OCI-LY3 (cell line): Measurements from ENCODE around the gene OVAAL.

Experiments used
- H2AFZ ChIP-seq: fragments of 200-600, 300-600 bp; shearing (Covaris generic); 2 replicates; pipeline ENCODE4 v1.6.0; 2014; ENCODE audit warnings: antibody characterized with exemption, low read depth, low read length
- H3K27ac ChIP-seq: fragments of 200-600, 300-600 bp; sonication (generic); 2 replicates; pipeline ENCODE4 v1.5.1; 2014; ENCODE audit warnings: mild to moderate bottlenecking, low read length, moderate library complexity, mixed read lengths
- H3K27me3 ChIP-seq: fragments of 200-600, 300-600 bp; sonication (generic); 2 replicates; pipeline ENCODE4 v1.6.1; 2014; ENCODE audit warnings: low read depth, low read length, mixed read lengths
- H3K36me3 ChIP-seq: fragments of 200-600, 300-600 bp; sonication (generic); replicated peaks from 2 replicates; pipeline ENCODE3; 2014; ENCODE audit warnings: low read depth, low read length, mixed read lengths
- H3K4me1 ChIP-seq: fragments of 300-600, 200-600 bp; sonication (generic); 2 replicates; pipeline ENCODE4 v1.6.1; 2014; ENCODE audit warnings: low read length, mixed read lengths
- H3K4me2 ChIP-seq: fragments of 200-600, 300-600 bp; sonication (generic); 2 replicates; pipeline ENCODE4 v1.6.1; 2014; ENCODE audit warnings: low read length, mixed read lengths
- H3K4me3 ChIP-seq: fragments of 300-600, 200-600 bp; sonication (generic); 2 replicates; pipeline ENCODE4 v1.5.1; 2014; ENCODE audit warnings: antibody characterized with exemption, mild to moderate bottlenecking, low read length, moderate library complexity
- H3K79me2 ChIP-seq: fragments of 300-600, 200-600 bp; shearing (Covaris generic); 2 replicates; pipeline ENCODE4 v1.6.1; 2014; ENCODE audit warnings: mild to moderate bottlenecking, low read length, mixed read lengths
- H3K9ac ChIP-seq: fragments of 300-600, 200-600 bp; shearing (Covaris generic); 2 replicates; pipeline ENCODE4 v1.6.0; 2014; ENCODE audit warnings: mild to moderate bottlenecking, low read length, moderate library complexity
- H3K9me3 ChIP-seq: fragments of 200-600, 300-600 bp; shearing (Covaris generic); 2 replicates; pipeline ENCODE4 v1.6.1; 2014; ENCODE audit warnings: low read length, mixed read lengths; ENCODE audit not compliant: insufficient read depth
- H4K20me1 ChIP-seq: fragments of 200-600, 300-600 bp; sonication (generic); 2 replicates; pipeline ENCODE4 v1.6.1; 2016; ENCODE audit warnings: low read length, mixed read lengths; ENCODE audit not compliant: insufficient read depth
- CTCF ChIP-seq: fragments of 200-600, 300-600 bp; sonication (generic); IDR thresholded peaks from 2 replicates; pipeline ENCODE4 v1.5.1; 2014; ENCODE audit warnings: antibody characterized with exemption, low read length, low read depth
- EZH2phosphoT487 ChIP-seq: fragments of 200-600 bp; shearing (Covaris generic); IDR thresholded peaks from 2 replicates; pipeline ENCODE4 v1.6.1; 2018; ENCODE audit warnings: antibody characterized with exemption, mixed run types, low read depth

OVAAL gene

GRCh38 chr1:180560200-180560867 is 1.6 kb downstream of the OVAAL start:
- Histone ChIP-seq H3K27ac (no peak overlapping the region), H2AFZ (no peak overlapping the region), H3K79me2 (no peaks in the 10 kb centered on the region), H3K4me2 (no peak overlapping the region), H3K27me3 (peaks cover 33% of the 10 kb centered on the region; the same call in 1 of the 2 replicates), H4K20me1 (no peaks in the 10 kb centered on the region), H3K36me3 (no peaks in the 10 kb centered on the region), H3K9ac (no peak overlapping the region), H3K4me3 (no peak overlapping the region), H3K4me1 (no peaks in the 10 kb centered on the region), H3K9me3 (no peaks in the 10 kb centered on the region)
- TF ChIP-seq CTCF = no peak

- Histone ChIP-seq H3K27me3 (peaks cover 40% of the 10 kb centered on the region; the same call in 1 of the 2 replicates), H3K79me2 (no peaks in the 10 kb centered on the region), H3K27ac (no peak overlapping the region), H3K4me3 (no peak overlapping the region), H3K9me3 (no peaks in the 10 kb centered on the region), H3K36me3 (no peaks in the 10 kb centered on the region), H2AFZ (no peak overlapping the region), H3K4me2 (no peak overlapping the region), H4K20me1 (no peaks in the 10 kb centered on the region), H3K9ac (no peak overlapping the region), H3K4me1 (no peaks in the 10 kb centered on the region)
- TF ChIP-seq EZH2phosphoT487 (no peak), CTCF (no peak)
Observed at GRCh38 chr1:180560868-180561600, 2.3 kb downstream of the OVAAL start.

GRCh38 chr1:180562640-180563025 is 3.9 kb downstream of the OVAAL start:
- no peaks in the 10 kb centered on the region for H3K36me3 ChIP-seq
- no peaks in the 10 kb centered on the region for H3K79me2 ChIP-seq
- no peaks in the 10 kb centered on the region for H3K9me3 ChIP-seq
- no peak overlapping the region for H3K4me3 ChIP-seq
- H4K20me1 ChIP-seq = no peaks in the 10 kb centered on the region
- no peaks in the 10 kb centered on the region for H3K4me1 ChIP-seq
- H3K27ac ChIP-seq = no peak overlapping the region
- H3K9ac ChIP-seq = no peak overlapping the region
- no peak overlapping the region for H3K4me2 ChIP-seq
- H3K27me3 ChIP-seq = peaks cover 31% of the 10 kb centered on the region; the same call in 1 of the 2 replicates
- TF ChIP-seq CTCF (no peak), EZH2phosphoT487 (no peak)
- no peak overlapping the region for H2AFZ ChIP-seq

- Histone ChIP-seq H3K27me3 (peaks cover 36% of the 10 kb centered on the region; the same call in 1 of the 2 replicates), H3K4me1 (no peaks in the 10 kb centered on the region), H3K9ac (no peak overlapping the region), H3K9me3 (no peaks in the 10 kb centered on the region), H3K27ac (no peak overlapping the region), H3K36me3 (no peaks in the 10 kb centered on the region), H4K20me1 (no peaks in the 10 kb centered on the region), H2AFZ (no peak overlapping the region), H3K4me2 (no peak overlapping the region), H3K4me3 (no peak overlapping the region), H3K79me2 (no peaks in the 10 kb centered on the region)
- no peak for TF ChIP-seq EZH2phosphoT487
- TF ChIP-seq CTCF = no peak
Observed at GRCh38 chr1:180563026-180563827, 4.5 kb downstream of the OVAAL start.
